ENCODE data around the gene PHACTR3.

Gene PHACTR3

DNA sequence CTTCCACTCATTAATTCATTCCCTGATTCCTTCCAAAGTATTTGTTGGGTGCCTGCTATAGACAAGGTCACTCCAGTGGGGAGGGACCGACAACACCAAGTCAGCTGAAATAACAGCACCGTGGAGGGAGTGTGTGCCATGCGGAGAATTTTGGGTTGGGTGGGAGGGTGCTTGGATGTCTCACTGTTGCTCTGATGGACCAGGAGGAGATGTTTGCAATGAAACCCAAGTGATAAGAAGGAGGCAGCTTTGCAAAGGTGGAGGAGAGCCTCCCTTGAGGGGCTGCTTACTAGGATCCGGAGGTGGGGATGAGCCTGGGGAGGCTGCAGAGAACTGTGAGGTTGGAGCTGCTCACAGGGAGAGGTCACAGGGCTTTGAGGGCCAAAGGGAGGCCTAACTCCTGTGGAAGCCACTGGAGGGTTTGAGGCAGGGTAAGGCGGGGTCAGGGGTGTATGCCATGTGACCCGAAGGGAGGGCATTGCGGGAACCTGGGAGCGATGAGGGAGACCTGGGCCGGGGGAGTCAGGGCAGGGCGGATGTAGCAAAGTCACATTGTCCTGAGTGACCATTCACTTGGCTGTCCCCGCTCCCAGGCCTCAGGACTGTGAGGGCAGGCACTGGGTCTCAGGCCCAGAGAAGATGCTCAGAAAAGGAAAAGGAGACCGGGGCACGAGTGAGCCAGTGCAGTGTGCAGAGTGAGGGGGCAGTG lies 124.5 kb downstream of the PHACTR3 start:
- DNase-seq (ENCODE audit: low read depth), result no peak
- TF ChIP-seq, protein P1, sequence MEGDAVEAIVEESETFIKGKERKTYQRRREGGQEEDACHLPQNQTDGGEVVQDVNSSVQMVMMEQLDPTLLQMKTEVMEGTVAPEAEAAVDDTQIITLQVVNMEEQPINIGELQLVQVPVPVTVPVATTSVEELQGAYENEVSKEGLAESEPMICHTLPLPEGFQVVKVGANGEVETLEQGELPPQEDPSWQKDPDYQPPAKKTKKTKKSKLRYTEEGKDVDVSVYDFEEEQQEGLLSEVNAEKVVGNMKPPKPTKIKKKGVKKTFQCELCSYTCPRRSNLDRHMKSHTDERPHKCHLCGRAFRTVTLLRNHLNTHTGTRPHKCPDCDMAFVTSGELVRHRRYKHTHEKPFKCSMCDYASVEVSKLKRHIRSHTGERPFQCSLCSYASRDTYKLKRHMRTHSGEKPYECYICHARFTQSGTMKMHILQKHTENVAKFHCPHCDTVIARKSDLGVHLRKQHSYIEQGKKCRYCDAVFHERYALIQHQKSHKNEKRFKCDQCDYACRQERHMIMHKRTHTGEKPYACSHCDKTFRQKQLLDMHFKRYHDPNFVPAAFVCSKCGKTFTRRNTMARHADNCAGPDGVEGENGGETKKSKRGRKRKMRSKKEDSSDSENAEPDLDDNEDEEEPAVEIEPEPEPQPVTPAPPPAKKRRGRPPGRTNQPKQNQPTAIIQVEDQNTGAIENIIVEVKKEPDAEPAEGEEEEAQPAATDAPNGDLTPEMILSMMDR (conservative IDR thresholded peaks at IDR 0.05; ENCODE audit: low read depth, low read length), result no peak
- H3K4me3 ChIP-seq (ENCODE audit: low read depth, low read length), result no peak overlapping the region

DNA sequence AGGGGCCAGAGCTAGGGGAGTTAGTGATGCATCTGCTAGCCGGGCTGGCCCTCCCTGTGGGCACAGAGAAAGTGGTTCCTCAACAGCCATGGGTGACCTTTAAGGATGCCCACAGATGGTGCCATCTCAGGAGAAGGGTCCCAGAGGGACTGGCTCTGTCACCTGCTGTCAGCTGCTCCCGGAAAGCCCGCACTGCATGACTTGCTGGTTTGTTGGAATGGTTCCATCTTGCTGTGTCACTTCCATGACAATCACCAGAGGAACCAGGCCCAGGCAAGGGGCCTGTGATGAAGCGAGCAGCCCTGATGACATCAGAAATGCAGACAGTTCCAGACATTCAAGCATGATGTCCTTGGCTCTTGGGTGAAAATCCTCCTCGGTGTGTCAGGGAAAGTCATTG lies 125.2 kb downstream of the PHACTR3 start:
- TF ChIP-seq, protein P1 (conservative IDR thresholded peaks at IDR 0.05; ENCODE audit: low read depth, low read length), result no peak
- no peak overlapping the region for H3K4me3 ChIP-seq (ENCODE audit: low read depth, low read length)
- DNase-seq (ENCODE audit: low read depth), result no peak

DNA sequence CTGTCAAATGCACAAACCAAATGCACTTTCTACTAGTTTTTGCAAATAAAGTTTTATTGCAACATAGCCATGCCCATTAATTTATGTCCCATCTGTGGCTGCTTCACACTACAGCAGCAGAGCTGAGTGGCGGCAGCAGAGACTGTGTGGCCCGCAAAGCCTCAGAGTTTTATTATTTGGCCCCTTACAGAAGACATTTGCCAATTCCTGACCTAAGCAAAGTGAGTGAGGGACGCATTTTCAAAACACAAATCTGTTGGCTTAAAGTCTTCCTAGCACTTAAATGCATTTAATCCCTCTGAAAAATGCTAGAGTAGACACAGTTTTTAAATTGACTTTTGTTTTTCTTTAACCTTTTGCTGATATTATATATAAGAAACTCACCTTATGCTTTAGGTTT lies 126.4 kb downstream of the PHACTR3 start:
- DNase-seq (ENCODE audit: low read depth), result no peak
- no peak overlapping the region for H3K4me3 ChIP-seq (ENCODE audit: low read depth, low read length)
- TF ChIP-seq, protein P1 (conservative IDR thresholded peaks at IDR 0.05; ENCODE audit: low read depth, low read length), result no peak

DNA sequence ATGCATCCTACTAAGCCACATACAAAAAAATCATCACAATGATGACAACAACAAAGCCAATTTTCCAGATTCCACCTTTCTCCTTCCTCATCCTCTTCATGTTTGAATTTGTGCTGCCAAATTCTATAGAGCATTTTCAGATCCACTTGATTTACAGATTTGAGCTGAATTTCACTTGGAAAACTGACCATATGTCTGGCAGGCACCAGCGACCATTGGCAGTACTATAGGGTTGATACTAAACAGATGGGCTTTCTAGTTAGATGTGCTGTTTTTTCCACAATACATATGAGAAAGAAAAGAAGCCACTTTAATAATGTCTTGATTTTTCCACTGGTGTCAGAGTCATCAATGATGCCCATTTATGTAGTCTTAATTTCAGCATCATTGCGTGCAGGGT lies 127.0 kb downstream of the PHACTR3 start:
- TF ChIP-seq, protein P1 (conservative IDR thresholded peaks at IDR 0.05; ENCODE audit: low read depth, low read length), result no peak
- no peak overlapping the region for H3K4me3 ChIP-seq (ENCODE audit: low read depth, low read length)
- DNase-seq (ENCODE audit: low read depth), result no peak

DNA sequence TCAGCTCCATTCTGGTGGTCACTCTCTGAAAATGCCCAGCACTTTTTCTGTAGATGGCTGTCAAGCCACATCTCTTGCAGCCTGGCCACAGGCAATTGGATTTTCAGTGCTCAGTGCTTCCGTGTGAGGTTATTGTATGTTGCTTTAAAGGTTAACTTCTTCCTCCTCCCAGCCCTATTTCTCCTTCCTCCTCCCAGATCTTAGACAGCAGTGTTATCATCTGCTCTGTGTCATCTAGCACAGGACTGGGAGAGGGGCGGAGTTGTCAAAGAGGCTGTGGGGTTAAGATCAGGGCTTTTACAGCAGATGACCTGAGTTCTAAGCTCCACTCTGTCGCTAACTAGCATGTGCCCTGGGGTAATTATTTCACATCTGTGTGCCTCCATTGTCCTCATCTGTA lies 129.0 kb downstream of the PHACTR3 start:
- DNase-seq (ENCODE audit: low read depth), result no peak
- TF ChIP-seq, protein P1 (conservative IDR thresholded peaks at IDR 0.05; ENCODE audit: low read depth, low read length), result no peak
- no peak overlapping the region for H3K4me3 ChIP-seq (ENCODE audit: low read depth, low read length)

DNA sequence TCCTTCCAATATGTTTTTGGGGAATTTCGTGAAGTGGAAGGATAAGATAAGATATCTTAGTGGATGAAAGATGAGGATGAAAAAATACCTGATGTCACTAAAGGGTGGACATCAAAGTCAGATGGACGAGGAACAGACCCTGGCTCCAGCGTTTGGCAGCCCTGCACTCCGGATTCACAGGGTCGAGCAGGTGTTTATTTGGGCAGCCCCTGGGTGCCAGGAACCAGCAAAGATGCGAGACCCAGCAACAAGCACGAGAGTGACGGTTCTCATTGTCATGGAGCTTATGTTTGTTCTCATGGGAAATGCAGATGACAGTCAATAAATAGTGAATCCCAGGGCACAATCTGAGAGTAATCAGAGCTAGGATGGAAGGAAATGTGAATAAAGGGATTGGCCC lies 131.1 kb downstream of the PHACTR3 start:
- no peak for DNase-seq (ENCODE audit: low read depth)
- TF ChIP-seq, protein P1 (conservative IDR thresholded peaks at IDR 0.05; ENCODE audit: low read depth, low read length), result no peak
- no peak overlapping the region for H3K4me3 ChIP-seq (ENCODE audit: low read depth, low read length)

DNA sequence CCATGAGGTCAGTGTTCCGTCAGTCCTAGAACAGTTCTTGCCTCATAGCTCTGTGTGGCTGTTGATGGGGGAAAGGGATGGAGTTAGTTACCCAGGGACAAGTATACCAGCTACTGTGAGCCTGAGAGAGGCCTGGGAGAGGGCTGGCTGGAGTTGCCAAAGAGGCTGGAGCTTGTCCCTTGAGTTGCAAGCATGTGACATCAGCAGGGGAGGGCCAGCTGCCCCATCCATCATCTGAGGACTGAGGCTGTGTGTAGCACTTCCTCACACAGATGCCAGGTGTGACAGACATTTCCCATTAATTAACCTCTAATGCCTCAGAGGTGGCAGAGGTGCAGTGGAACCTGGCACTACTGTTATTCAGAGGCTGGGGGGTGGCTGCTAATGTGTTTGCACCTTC lies 131.6 kb downstream of the PHACTR3 start:
- TF ChIP-seq, protein P1 (conservative IDR thresholded peaks at IDR 0.05; ENCODE audit: low read depth, low read length), result no peak
- DNase-seq (ENCODE audit: low read depth), result no peak
- no peak overlapping the region for H3K4me3 ChIP-seq (ENCODE audit: low read depth, low read length)

All from choroid plexus epithelial cell (primary cell).